ENCODE data around the gene MAN1A2. TPM values are rescaled to one million over a fixed set of nuclear protein-coding genes. Genes with fewer than 3 reads are reported as not detected.

MAN1A2 gene
- total and polyA plus RNA-seq, 8 donors, result 3.5 to 83.2 (median 17.0) TPM

GRCh38 chr1:117365350-117366176 lies 1.7 kb upstream of the MAN1A2 start:
- Histone ChIP-seq H3K27me3 (no peaks in the 10 kb centered on the region), H3K27ac (peak overlapping the region; percentile 97 to 100 (median 98)), H3K4me3 (peak overlapping the region; percentile 85 to 91 (median 86)), H3K36me3 (no peaks in the 10 kb centered on the region), H3K9me3 (no peaks in the 10 kb centered on the region), H3K4me1 (peaks cover 12 to 57% (median 31%) of the 10 kb centered on the region in 4 donors)
- no peak for TF ChIP-seq POLR2A (IDR thresholded peaks at IDR 0.05)
- DNase-seq, result no peak
- WGBS, 5 donors, result 28 to 38% (median 35%) methylated on average over 8 of the region's 8 CpGs
- intact Hi-C loops (cut with DNase I; ENCODE audit: low total_unique reads), result no loop called here

DNA sequence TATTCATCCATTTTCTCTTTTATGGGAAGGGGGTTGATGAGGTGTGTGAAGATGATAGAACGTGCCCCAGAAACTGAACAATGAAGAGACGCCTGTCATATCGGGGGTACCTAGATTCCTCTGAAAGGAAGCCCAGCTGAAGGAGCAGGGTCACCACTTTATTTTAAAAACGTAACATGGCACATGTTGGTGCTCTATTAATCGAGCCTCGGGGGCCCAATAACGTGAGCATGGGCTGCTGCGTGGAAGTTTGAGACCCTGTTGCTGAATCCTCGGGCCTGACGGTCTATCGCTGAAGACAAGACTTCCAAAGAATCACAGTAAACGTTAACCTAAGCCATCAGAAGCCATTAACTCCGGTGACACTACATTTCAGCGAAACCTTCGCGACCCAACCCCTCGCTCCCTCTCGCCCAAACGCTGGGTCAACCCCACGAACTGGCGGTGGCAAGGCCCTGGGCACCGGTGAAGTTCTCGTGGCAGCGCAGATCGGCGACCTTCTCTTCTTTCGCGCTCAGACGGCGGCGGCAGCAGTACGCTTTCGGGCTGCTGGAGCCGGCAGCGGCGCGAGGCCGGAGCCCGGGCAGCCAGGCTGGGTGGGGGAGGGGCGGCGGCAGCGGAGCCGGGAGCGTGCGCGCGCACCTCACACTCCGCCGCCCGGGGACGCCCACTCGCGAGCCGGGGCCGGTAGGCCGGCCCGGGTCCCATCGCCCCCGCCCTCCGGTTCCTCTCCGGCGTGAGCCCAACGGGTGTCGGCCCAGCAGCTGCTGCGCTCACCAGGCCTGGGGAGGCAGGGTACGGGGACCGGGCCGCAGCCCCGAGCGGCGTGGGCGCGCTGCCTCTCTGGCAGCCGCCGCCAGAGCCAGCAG lies 838 bp upstream of the MAN1A2 start:
- H3K9me3 ChIP-seq, result no peaks in the 10 kb centered on the region
- intact Hi-C loops (cut with DNase I; ENCODE audit: low total_unique reads), result no loop called here
- TF ChIP-seq POLR2A (IDR thresholded peaks at IDR 0.05), result peak in 1 of 4 donors; percentile 38
- no peak for TF ChIP-seq EP300 (IDR thresholded peaks at IDR 0.05)
- TF ChIP-seq POLR2AphosphoS5 (IDR thresholded peaks at IDR 0.05), result peak in 2 of 3 donors; percentile 70 to 79
- no peak for TF ChIP-seq CTCF (IDR thresholded peaks at IDR 0.05)
- 0 to 2% (median 1%) methylated on average over 20 to 75 of the region's 75 CpGs for WGBS, 5 donors
- H3K4me3 ChIP-seq, result peak overlapping the region; percentile 85 to 91 (median 86)
- H3K27me3 ChIP-seq, result no peaks in the 10 kb centered on the region
- H3K27ac ChIP-seq, result peak overlapping the region; percentile 97 to 100 (median 98)
- H3K36me3 ChIP-seq, result no peaks in the 10 kb centered on the region
- DNase-seq, result peak; percentile 92 to 96
- peaks cover 15 to 66% (median 39%) of the 10 kb centered on the region in 4 donors for H3K4me1 ChIP-seq

DNA sequence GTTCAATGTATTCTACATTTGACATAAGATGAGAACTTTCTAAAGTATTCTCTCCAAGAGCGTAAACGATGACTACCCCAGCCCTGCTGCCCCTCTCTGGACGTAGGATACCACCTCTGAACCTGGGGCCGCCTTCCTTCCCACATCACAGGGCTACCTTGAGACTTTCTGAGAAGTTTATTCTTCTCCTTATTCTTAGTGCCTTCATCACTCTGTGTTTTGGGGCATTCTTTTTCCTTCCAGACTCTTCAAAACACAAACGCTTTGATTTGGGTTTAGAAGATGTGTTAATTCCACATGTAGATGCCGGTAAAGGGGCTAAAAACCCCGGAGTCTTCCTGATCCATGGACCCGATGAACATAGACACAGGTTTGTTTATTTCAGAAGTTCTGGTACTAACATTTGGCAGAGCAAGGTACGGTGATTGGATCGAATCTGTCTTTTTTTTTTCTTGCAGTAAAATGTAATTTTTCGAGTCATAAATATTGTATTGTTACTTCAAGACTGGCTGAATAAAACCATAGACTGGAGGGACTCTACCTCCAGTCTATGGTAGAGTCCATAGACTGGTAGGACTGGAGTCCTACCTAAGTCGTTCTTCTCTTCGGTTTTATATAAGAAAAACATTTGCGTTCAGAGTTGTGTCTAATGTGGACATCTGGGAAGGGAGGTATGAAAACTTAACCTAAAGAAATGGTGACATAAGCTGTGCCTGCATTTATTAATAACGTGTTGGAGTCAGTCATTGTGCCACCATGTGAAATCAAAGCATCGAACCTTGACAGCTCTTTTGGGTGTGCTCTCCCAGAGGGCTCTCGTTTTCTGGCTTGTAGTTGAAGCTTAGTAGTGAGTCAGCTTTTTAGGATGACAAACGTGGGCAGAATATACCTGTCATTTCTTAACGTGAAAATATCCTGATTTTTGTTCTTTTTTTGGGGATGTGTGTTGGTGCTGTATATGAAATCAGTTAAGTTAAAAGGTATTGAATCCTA lies 1.2 kb downstream of the MAN1A2 start:
- DNase-seq, result peak in 1 of 2 donors; percentile 31
- Histone ChIP-seq H3K36me3 (no peaks in the 10 kb centered on the region), H3K4me3 (peak overlapping the region; percentile 85 to 91 (median 86)), H3K9me3 (no peaks in the 10 kb centered on the region), H3K4me1 (peaks cover 19 to 79% (median 47%) of the 10 kb centered on the region in 4 donors), H3K27ac (peak overlapping the region in 4 of 5 donors; percentile 97 to 100 (median 98)), H3K27me3 (no peaks in the 10 kb centered on the region)
- no peak for TF ChIP-seq EP300 (IDR thresholded peaks at IDR 0.05)
- 2 to 4% (median 3%) methylated on average over 19 of the region's 19 CpGs for WGBS, 5 donors
- intact Hi-C loops (cut with DNase I; ENCODE audit: low total_unique reads), result no loop called here

DNA sequence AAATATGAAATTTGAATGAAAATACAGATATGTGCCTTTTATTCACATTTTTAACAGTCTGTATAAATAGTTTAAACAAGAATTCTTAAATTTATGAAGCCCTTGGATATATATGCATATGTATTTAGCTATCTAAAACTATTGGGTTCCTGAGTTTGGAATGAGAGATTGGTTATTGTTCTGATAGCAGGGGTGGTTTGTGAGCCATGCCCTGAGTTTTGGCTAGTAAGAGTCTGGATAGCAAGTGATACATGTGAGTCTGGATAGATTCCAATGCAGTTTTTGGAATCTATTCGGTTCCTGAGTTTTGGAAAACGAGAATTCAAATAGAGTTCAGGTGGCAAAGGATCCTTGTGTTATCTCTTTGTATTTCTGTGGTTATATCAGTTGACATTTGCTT lies 2.8 kb downstream of the MAN1A2 start:
- H3K4me3 ChIP-seq, result peak overlapping the region; percentile 85 to 91 (median 86)
- H3K27ac ChIP-seq, result no peak overlapping the region
- no peak for DNase-seq
- no peaks in the 10 kb centered on the region for H3K27me3 ChIP-seq
- intact Hi-C loops (cut with DNase I; ENCODE audit: low total_unique reads), result loop anchor here (5.0 kb wide), 1 partner anchor 243 kb away; no protein-coding TSS in a partner anchor
- WGBS, 5 donors, result 9 to 19% (median 13%) methylated on average over 2 of the region's 2 CpGs
- H3K9me3 ChIP-seq, result no peaks in the 10 kb centered on the region
- H3K36me3 ChIP-seq, result no peaks in the 10 kb centered on the region
- peaks cover 26 to 79% (median 45%) of the 10 kb centered on the region in 4 donors for H3K4me1 ChIP-seq
- TF ChIP-seq EP300 (IDR thresholded peaks at IDR 0.05) (no peak), POLR2A (IDR thresholded peaks at IDR 0.05) (no peak), CTCF (IDR thresholded peaks at IDR 0.05) (no peak), POLR2AphosphoS5 (IDR thresholded peaks at IDR 0.05) (no peak)
